Ishikawa (cell line): ENCODE results near the gene FGF11.

Experiments
- CEBPB ChIP-seq: IDR thresholded peaks from 2 replicates; pipeline ENCODE4 v1.6.1; 2012
- CREB1 ChIP-seq: IDR thresholded peaks from 2 replicates; pipeline ENCODE4 v1.6.1; 2012; ENCODE audit warnings: low read depth
- EGR1 ChIP-seq: IDR thresholded peaks from 2 replicates; pipeline ENCODE4 v1.6.1; 2012
- EP300 ChIP-seq: IDR thresholded peaks from 2 replicates; pipeline ENCODE4 v1.6.1; 2012; ENCODE audit warnings: borderline replicate concordance
- FOXM1 ChIP-seq: IDR thresholded peaks from 2 replicates; pipeline ENCODE4 v1.6.1; 2012; ENCODE audit warnings: low read depth, borderline replicate concordance
- MAX ChIP-seq: IDR thresholded peaks from 2 replicates; pipeline ENCODE4 v1.6.1; 2012
- NFIC ChIP-seq: IDR thresholded peaks from 2 replicates; pipeline ENCODE4 v1.6.1; 2012
- RAD21 ChIP-seq: IDR thresholded peaks from 2 replicates; pipeline ENCODE4 v1.6.1; 2012; ENCODE audit warnings: low read depth
- REST ChIP-seq: IDR thresholded peaks from 2 replicates; pipeline ENCODE4 v1.6.1; 2012; ENCODE audit warnings: low read depth, mild to moderate bottlenecking
- TAF1 ChIP-seq: IDR thresholded peaks from 2 replicates; pipeline ENCODE4 v1.6.1; 2012; ENCODE audit warnings: low read depth, mild to moderate bottlenecking
- TCF12 ChIP-seq: IDR thresholded peaks from 2 replicates; pipeline ENCODE4 v1.6.1; 2012; ENCODE audit warnings: low read depth
- TEAD4 ChIP-seq: IDR thresholded peaks from 2 replicates; pipeline ENCODE4 v1.6.1; 2012
- USF1 ChIP-seq: IDR thresholded peaks from 2 replicates; pipeline ENCODE4 v1.6.1; 2012
- YY1 ChIP-seq: IDR thresholded peaks from 2 replicates; pipeline ENCODE4 v1.6.1; 2012; ENCODE audit warnings: low read depth
- ZBTB7A ChIP-seq: IDR thresholded peaks from 2 replicates; pipeline ENCODE4 v1.6.1; 2012; ENCODE audit warnings: low read depth

The FGF11 gene

GRCh38 chr17:7406235-7406825, 33.0 kb upstream of the FGF11 start:
- TF ChIP-seq CREB1 = no peak
- no peak for TF ChIP-seq CEBPB
- no peak for TF ChIP-seq ZBTB7A
- TF ChIP-seq RAD21 = no peak
- TF ChIP-seq USF1 = no peak
- TF ChIP-seq EP300 = no peak
- TF ChIP-seq YY1 = no peak
- TF ChIP-seq REST = no peak
- no peak for TF ChIP-seq FOXM1
- no peak for TF ChIP-seq NFIC

GRCh38 chr17:7407082-7407481, 32.2 kb upstream of the FGF11 start:
- no peak for TF ChIP-seq MAX
- TF ChIP-seq CREB1 = no peak

GRCh38 chr17:7407485-7408251, 31.6 kb upstream of the FGF11 start, which contains the start of gene NLGN2:
NLGN2 (plus strand) TSS chr17:7407845; CDS start chr17:7408256, 411 bp downstream.
- TF ChIP-seq NFIC = no peak
- no peak for TF ChIP-seq CEBPB
- no peak for TF ChIP-seq RAD21
- TF ChIP-seq FOXM1 = no peak
- no peak for TF ChIP-seq YY1
- no peak for TF ChIP-seq CREB1
- no peak for TF ChIP-seq REST
- no peak for TF ChIP-seq EGR1
- TF ChIP-seq USF1 = no peak
- no peak for TF ChIP-seq EP300
- no peak for TF ChIP-seq TCF12
- TF ChIP-seq ZBTB7A = no peak
- no peak for TF ChIP-seq TAF1

GRCh38 chr17:7408252-7408727, 31.0 kb upstream of the FGF11 start:
- TF ChIP-seq EGR1 = no peak

GRCh38 chr17:7408863-7409262, 30.4 kb upstream of the FGF11 start:
- no peak for TF ChIP-seq NFIC
- TF ChIP-seq CEBPB = no peak
- TF ChIP-seq TAF1 = no peak
- TF ChIP-seq TEAD4 = no peak
- TF ChIP-seq FOXM1 = no peak
- TF ChIP-seq CREB1 = no peak
- no peak for TF ChIP-seq USF1
- TF ChIP-seq YY1 = no peak

GRCh38 chr17:7409716-7410115, 29.6 kb upstream of the FGF11 start:
- TF ChIP-seq CEBPB (no peak), EP300 (no peak), TAF1 (no peak), CREB1 (no peak), USF1 (no peak), FOXM1 (no peak), MAX (no peak), TEAD4 (no peak)
